Large intestine (tissue), 3 donors: ENCODE results near the gene SPG11. TPM values are rescaled to one million over a fixed set of nuclear protein-coding genes. Genes with fewer than 3 reads are reported as not detected.

Source experiments
- DNase-seq, 2 donors: peaks; one replicate each; pipeline versions ENCODE4 v3.0.0 to v3.0.0-alpha.2; 2013
- H3K27ac ChIP-seq: one replicate; pipeline ENCODE4 v1.5.1; 2013; ENCODE audit warnings: low read length
- H3K27me3 ChIP-seq: 2 replicates; pipeline ENCODE4 v1.6.1; 2013; ENCODE audit warnings: low read length; ENCODE audit not compliant: control insufficient read depth, insufficient read depth
- H3K36me3 ChIP-seq: 2 replicates; pipeline ENCODE4 v1.6.1; 2013; ENCODE audit warnings: low read length; ENCODE audit not compliant: control insufficient read depth, insufficient read depth
- H3K4me1 ChIP-seq: one replicate; pipeline ENCODE4 v1.6.1; 2013; ENCODE audit warnings: low read length; ENCODE audit not compliant: control insufficient read depth, insufficient read depth
- H3K4me3 ChIP-seq: one replicate; pipeline ENCODE4 v1.5.1; 2013; ENCODE audit warnings: low read length
- H3K9me3 ChIP-seq: one replicate; pipeline ENCODE4 v1.6.1; 2013; ENCODE audit warnings: mild to moderate bottlenecking, low read depth, low read length, moderate library complexity; ENCODE audit not compliant: control insufficient read depth
- WGBS: methylation state at CpG from one replicate; pipeline ENCODE4 v1.1.5; 2013; ENCODE audit warnings: low lambda C conversion rate; ENCODE audit not compliant: insufficient coverage; 5-methylcytosine and 5-hydroxymethylcytosine counted together
- polyA plus RNA-seq: library from polyadenylated mRNA; unstranded; fragments of 120-200 nt; gene quantifications from one replicate; pipeline ENCODE4 v1.2.1, GENCODE V29; 2013

The SPG11 gene
- polyA plus RNA-seq, 1 donor, result 61.1 TPM

DNA sequence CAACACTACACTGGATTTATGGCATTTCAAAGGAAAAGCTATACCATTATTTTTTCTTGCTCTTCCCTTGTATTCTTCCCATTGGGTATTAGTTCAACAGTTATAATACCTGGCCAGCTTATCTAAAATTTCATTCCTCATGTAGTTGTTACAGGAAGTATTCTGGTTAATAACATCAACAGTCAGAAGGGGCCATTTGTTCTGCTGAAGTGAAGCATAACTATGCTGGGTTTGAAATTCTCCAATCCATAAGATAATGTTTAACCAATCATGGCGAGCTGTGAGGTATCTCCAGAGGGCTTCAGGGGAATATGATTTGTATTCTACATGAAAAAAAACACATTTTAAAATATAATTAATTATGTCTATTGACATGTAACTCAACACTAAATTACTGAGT lies 43.4 kb downstream of the SPG11 start:
- no peaks in the 10 kb centered on the region for H3K9me3 ChIP-seq
- no peak overlapping the region for H3K4me3 ChIP-seq
- no peak for DNase-seq
- H3K36me3 ChIP-seq, result peaks cover 58% of the 10 kb centered on the region
- H3K27ac ChIP-seq, result no peak overlapping the region
- WGBS, result no CpG with 5 or more reads among the region's 1 CpG
- H3K4me1 ChIP-seq, result no peaks in the 10 kb centered on the region
- no peaks in the 10 kb centered on the region for H3K27me3 ChIP-seq

DNA sequence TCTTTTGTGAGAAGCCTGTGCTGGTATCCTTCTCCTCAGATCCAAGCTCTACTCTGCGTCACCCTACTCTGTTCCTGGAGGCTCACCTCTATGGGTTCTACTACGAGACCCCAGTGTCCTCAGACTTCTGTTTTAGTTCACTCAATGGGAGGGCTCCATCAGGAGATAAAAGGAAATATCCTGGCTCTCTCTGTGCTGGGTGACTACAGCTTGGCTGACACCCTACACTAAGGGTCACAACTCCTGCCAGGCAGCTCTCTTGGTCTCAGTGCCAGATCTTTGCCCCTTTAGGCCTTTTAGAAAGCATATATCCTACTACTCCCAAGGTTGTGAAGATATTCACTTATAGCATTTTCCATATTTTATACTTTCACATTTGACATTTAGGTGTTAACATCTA lies 46.5 kb downstream of the SPG11 start:
- Histone ChIP-seq H3K4me3 (no peak overlapping the region), H3K36me3 (peaks cover 63% of the 10 kb centered on the region), H3K9me3 (no peaks in the 10 kb centered on the region), H3K27ac (no peak overlapping the region), H3K27me3 (no peaks in the 10 kb centered on the region), H3K4me1 (no peaks in the 10 kb centered on the region)
- no peak for DNase-seq
- no CpG with 5 or more reads among the region's 2 CpGs for WGBS

DNA sequence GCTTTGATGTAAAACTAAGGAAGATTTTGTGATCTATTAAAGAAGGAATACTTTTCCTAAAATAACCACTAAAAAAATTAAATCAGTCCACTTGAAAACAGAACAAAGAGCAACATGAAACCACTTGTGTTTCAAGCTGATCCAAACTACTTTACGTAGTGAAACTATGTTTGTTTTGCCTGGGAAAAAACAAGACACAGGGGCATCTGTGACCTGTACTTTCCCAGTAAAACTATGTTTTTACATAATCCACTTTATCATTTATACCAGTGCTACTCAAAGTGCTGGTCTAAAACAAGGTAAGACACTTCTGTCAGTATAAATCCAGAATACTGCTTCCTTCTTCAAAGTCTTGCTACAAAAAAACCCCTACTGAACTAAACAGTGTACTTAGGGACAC lies 56.7 kb downstream of the SPG11 start:
- WGBS, result no CpG with 5 or more reads among the region's 1 CpG
- H3K27ac ChIP-seq, result no peak overlapping the region
- peaks cover 49% of the 10 kb centered on the region for H3K36me3 ChIP-seq

DNA sequence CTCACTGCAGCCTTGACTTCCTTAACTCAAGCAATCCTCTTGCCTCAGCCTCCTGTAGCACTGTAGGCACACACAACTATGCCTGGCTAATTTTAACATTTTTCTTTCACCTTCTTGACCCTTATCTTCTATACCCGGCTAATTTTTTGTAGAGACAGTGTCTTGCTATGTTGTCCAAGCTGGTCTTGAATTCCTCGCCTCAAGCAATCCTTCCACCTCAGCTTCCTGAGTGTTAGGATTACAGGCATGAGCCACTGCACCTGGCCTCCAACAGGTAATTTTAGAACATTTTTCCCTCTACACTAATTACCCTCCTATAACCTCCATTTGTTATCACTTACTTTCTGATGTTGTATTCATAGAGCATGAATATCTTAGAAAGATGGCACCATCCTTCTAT lies 60.3 kb downstream of the SPG11 start:
- Histone ChIP-seq H3K27ac (no peak overlapping the region), H3K4me1 (no peaks in the 10 kb centered on the region), H3K9me3 (no peaks in the 10 kb centered on the region), H3K36me3 (peaks cover 54% of the 10 kb centered on the region), H3K27me3 (no peaks in the 10 kb centered on the region), H3K4me3 (no peak overlapping the region)
- WGBS, result 94% methylated on average over 2 of the region's 2 CpGs
- DNase-seq, result no peak

More for the DNA sequence above, 56.7 kb downstream of the SPG11 start:
- no peaks in the 10 kb centered on the region for H3K4me1 ChIP-seq
- no peaks in the 10 kb centered on the region for H3K9me3 ChIP-seq
- no peaks in the 10 kb centered on the region for H3K27me3 ChIP-seq
- H3K4me3 ChIP-seq, result no peak overlapping the region
- DNase-seq, result no peak

DNA sequence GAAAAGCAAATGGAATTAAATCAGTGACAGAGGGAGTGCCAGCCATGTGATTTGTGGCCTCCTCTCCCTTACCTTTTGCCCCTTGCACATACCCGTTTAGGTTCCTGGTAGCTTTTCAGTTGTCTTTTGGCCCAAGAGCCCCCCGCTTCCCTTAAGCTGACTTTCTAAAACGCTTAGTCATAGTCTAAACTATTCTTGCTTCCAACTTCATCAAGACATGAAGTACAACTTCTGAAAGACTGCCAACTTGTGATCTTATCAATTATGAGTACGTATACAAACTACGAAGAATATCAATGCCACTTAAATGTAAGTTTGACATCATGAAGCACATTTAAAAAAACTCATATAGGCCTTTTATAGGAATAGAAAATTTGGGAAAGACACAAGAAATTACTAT lies 64.6 kb downstream of the SPG11 start:
- Histone ChIP-seq H3K27me3 (no peaks in the 10 kb centered on the region), H3K4me3 (no peak overlapping the region), H3K27ac (no peak overlapping the region), H3K36me3 (peaks cover 63% of the 10 kb centered on the region), H3K9me3 (no peaks in the 10 kb centered on the region), H3K4me1 (no peaks in the 10 kb centered on the region)
- DNase-seq, result no peak
- 72% methylated on average over 2 of the region's 5 CpGs for WGBS

DNA sequence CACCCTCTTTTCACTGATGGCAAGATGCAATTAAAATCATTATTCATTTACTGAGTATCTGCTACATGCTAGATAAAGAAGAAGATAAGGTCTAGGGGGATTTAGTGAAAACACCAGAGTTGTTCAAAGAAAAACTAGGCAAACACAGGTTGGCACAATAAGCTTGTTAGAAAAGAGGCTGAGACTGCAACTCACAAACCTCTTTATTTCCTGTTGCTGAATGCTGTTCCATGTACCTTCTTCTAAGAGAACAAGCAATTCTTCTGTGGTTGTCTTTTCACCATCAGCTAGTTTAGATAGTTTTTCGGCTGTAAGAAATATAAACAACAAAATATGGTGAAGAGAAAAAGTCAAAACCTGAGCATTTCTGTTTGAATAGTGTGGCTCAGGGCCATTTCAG lies 65.4 kb downstream of the SPG11 start:
- WGBS, result no CpG with 5 or more reads among the region's 1 CpG
- Histone ChIP-seq H3K4me1 (no peaks in the 10 kb centered on the region), H3K36me3 (peaks cover 62% of the 10 kb centered on the region), H3K4me3 (no peak overlapping the region), H3K27ac (no peak overlapping the region), H3K9me3 (no peaks in the 10 kb centered on the region), H3K27me3 (no peaks in the 10 kb centered on the region)
- no peak for DNase-seq

DNA sequence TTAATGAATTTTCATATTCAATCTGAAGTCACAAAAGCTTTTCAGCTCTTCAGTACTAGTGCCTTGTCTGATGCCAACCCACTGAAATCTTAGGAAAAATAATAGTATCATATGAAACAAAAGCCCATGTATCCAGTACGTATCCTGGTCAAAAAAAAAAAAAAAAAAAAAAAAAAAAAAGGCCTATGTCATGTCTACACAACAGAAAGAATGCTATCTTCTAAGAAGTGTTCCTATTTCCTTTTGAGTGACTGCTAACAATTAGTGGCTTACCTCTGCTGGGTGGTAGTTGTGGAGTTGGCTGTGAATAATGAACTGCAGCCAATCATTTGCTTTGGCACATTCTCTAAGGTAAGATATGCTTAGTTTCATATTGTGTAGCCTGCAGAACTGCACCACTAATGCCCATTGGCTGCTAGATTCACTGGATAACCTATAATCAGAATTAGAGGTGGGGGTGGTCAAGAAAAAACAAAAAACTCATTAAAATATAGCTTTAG lies 66.9 kb downstream of the SPG11 start:
- Histone ChIP-seq H3K36me3 (peaks cover 67% of the 10 kb centered on the region), H3K9me3 (no peaks in the 10 kb centered on the region), H3K27me3 (no peaks in the 10 kb centered on the region), H3K4me3 (no peak overlapping the region), H3K4me1 (no peaks in the 10 kb centered on the region), H3K27ac (no peak overlapping the region)
- DNase-seq, result no peak
- WGBS, result no CpG with 5 or more reads among the region's 1 CpG

DNA sequence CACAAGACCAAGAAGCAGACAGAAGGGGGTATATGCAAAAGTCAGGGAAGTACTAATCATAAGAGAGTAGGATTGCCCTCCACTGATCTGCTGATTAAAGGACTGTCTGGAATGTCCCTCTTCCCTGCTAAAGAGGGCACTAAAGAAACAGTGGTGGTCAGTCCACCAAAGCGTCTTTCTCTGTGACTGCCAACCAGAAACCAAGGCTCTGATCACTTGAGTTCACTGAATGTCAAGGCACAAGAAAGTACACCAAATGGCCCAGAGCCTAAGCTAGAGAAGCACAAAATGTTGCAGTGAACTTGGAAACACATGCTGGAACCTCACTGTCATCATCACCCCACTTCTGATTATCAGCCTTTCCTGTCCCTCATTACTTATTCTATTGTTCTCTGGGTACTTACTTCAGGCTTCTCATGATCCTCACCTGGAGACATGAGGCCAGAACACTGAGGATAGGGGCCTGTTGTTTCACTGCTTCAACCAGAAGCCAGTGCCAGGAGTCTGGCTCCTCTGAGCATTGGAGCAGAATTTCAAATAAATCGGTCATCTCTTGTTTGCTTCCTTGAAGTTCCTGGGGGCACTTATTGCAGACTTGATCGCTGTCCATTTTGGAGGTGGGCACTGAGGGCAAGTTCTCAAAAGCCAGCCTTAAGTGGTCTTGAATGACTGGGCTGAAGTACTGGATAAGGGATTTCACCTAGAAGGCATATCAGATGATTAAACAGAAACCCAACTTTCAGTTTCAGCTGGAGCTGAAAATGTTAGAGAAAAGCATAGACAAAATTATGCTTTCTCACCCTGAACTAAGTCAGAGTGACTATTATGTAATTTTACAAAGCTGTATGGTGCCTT lies 67.6 kb downstream of the SPG11 start:
- H3K9me3 ChIP-seq, result no peaks in the 10 kb centered on the region
- H3K36me3 ChIP-seq, result peaks cover 69% of the 10 kb centered on the region
- H3K4me3 ChIP-seq, result no peak overlapping the region
- no peak for DNase-seq
- H3K27me3 ChIP-seq, result no peaks in the 10 kb centered on the region
- no peak overlapping the region for H3K27ac ChIP-seq
- WGBS, result no CpG with 5 or more reads among the region's 3 CpGs
- no peaks in the 10 kb centered on the region for H3K4me1 ChIP-seq

DNA sequence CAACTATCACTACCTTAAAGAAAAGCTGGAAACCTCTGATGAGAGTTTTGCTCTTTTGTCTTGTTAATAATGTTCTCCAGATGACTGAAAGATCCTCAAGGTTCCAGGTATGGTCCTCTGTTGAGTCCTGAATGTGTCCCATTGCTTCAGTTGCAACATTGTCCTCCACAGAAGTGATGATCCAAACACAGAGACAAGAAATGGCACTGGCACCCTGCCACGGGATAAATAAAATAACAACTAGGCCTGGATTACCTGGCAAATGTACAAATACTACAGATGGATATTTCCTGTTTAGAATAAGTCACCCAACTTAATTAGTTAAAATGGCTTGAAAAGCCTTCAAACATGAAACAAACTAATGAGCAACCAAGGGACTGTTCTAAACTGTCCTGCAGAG lies 68.2 kb downstream of the SPG11 start:
- no peaks in the 10 kb centered on the region for H3K9me3 ChIP-seq
- H3K4me1 ChIP-seq, result no peaks in the 10 kb centered on the region
- WGBS, result no CpG with 5 or more reads among the region's 1 CpG
- no peak overlapping the region for H3K27ac ChIP-seq
- H3K4me3 ChIP-seq, result no peak overlapping the region
- peaks cover 74% of the 10 kb centered on the region for H3K36me3 ChIP-seq
- DNase-seq, result no peak
- H3K27me3 ChIP-seq, result no peaks in the 10 kb centered on the region

DNA sequence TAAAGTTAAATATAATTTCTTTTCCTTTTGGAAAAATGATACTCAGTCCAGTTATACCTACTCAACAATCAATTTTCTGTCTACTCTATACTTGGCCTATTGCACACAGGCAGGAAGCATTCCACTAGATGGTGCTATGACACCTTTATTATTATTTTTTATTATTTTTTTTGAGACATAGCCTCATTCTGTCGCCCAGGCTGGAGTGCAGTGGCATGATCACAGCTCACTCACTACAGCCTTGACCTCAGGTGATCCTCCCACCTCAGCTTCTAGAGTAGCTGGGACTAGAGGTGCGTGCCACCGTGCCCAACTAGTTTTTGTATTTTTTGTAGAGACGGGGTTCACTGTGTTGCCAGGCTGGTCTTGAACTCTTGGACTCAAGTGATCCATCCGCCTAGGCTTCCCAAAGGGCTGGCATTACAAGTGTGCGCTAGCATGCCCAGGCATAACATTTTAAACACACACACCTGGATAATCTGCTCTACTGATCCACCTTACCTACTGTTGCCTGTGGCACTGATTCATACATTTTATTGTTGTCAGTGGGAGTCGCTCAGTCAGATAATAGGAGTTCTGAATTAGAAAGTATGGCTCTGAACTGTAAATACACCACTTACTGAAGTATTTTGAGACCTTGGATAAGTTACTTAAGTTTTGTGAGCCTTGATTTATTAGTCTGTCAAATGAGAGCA lies 70.3 kb downstream of the SPG11 start:
- WGBS, result no CpG with 5 or more reads among the region's 7 CpGs
- H3K4me3 ChIP-seq, result no peak overlapping the region
- H3K9me3 ChIP-seq, result no peaks in the 10 kb centered on the region
- H3K27me3 ChIP-seq, result no peaks in the 10 kb centered on the region
- H3K36me3 ChIP-seq, result peaks cover 83% of the 10 kb centered on the region
- no peaks in the 10 kb centered on the region for H3K4me1 ChIP-seq
- no peak overlapping the region for H3K27ac ChIP-seq
- no peak for DNase-seq
